Activated effector memory CD4-positive, alpha-beta T cell treated with Interleukin-2 at 50 U/mL for 16 hours (primary cell): ENCODE measurements around the gene C11orf54.

Source experiments
- DNase-seq: peaks from one replicate; pipeline ENCODE4 v3.0.0-alpha.2; 2020

Gene C11orf54

GRCh38 chr11:93741094-93741881, at the start of gene C11orf54, which contains the start of gene TAF1D:
Gene C11orf54 (plus strand): TSS chr11:93741672. CDS start chr11:93747394, 5,722 bp downstream.
Gene TAF1D (minus strand): TSS chr11:93741495. CDS start chr11:93739304, 2,191 bp downstream.
- DNase-seq, result peak; percentile 94

GRCh38 chr11:93694109-93694508, 47.4 kb upstream of the C11orf54 start:
- no peak for DNase-seq

- no peak for DNase-seq
Measured at GRCh38 chr11:93694557-93694956, 46.9 kb upstream of the C11orf54 start.

- no peak for DNase-seq
Measured at GRCh38 chr11:93697611-93698010, 43.9 kb upstream of the C11orf54 start.

- DNase-seq, result no peak
Measured at GRCh38 chr11:93700830-93701229, 40.6 kb upstream of the C11orf54 start.

- DNase-seq, result no peak
Measured at GRCh38 chr11:93704237-93704636, 37.2 kb upstream of the C11orf54 start.

GRCh38 chr11:93710239-93710638, 31.2 kb upstream of the C11orf54 start:
- no peak for DNase-seq

- no peak for DNase-seq
Measured at GRCh38 chr11:93712678-93713077, 28.8 kb upstream of the C11orf54 start.

GRCh38 chr11:93715797-93716396, 25.6 kb upstream of the C11orf54 start:
- DNase-seq, result no peak

GRCh38 chr11:93717501-93717900, 24.0 kb upstream of the C11orf54 start:
- no peak for DNase-seq

GRCh38 chr11:93718057-93718563, 23.4 kb upstream of the C11orf54 start:
- no peak for DNase-seq

GRCh38 chr11:93719310-93719709, 22.2 kb upstream of the C11orf54 start:
- DNase-seq, result no peak

GRCh38 chr11:93720522-93720921, 20.9 kb upstream of the C11orf54 start:
- no peak for DNase-seq

- DNase-seq, result no peak
Measured at GRCh38 chr11:93724089-93724488, 17.4 kb upstream of the C11orf54 start.

- DNase-seq, result no peak
Measured at GRCh38 chr11:93727985-93728791, 13.3 kb upstream of the C11orf54 start.

- no peak for DNase-seq
Measured at GRCh38 chr11:93728792-93729128, 12.7 kb upstream of the C11orf54 start.

- no peak for DNase-seq
Measured at GRCh38 chr11:93729129-93729616, 12.3 kb upstream of the C11orf54 start.

GRCh38 chr11:93730108-93731107, 11.1 kb upstream of the C11orf54 start:
- DNase-seq, result no peak

GRCh38 chr11:93732237-93732892, 9.1 kb upstream of the C11orf54 start:
- DNase-seq, result no peak

GRCh38 chr11:93733474-93733873, 8.0 kb upstream of the C11orf54 start:
- no peak for DNase-seq
